ENCODE results near the gene AQP5. TPM values are rescaled to one million over a fixed set of nuclear protein-coding genes. Genes with fewer than 3 reads are reported as not detected.

AQP5 gene
- total and polyA plus RNA-seq, 4 donors: 7.5 to 57.1 (median 35.2) TPM

- H3K36me3 ChIP-seq (ENCODE audit: control insufficient read depth in 4 of 4, insufficient read depth in 4 of 4, low read length in 4 of 4): no peaks in the 10 kb centered on the region
- peaks cover 0 to 22% (median 0%) of the 10 kb centered on the region in 5 donors for H3K4me1 ChIP-seq (ENCODE audit: control insufficient read depth in 5 of 5, insufficient read depth in 5 of 5, low read length in 5 of 5)
- no peaks in the 10 kb centered on the region for H3K9me3 ChIP-seq (ENCODE audit: control insufficient read depth in 4 of 4, insufficient read depth in 3 of 4, low read length in 3 of 4)
- no peak for ATAC-seq (ENCODE audit: insufficient read depth, low FRiP score)
- DNase-seq: peak in 1 of 3 donors; percentile 5
- 82 to 90% methylated on average over 6 of the region's 6 CpGs for WGBS, 2 donors
- no peak overlapping the region for H3K27ac ChIP-seq (ENCODE audit: low read depth in 1 of 2, low read length in 1 of 2)
- H3K27me3 ChIP-seq (ENCODE audit: control insufficient read depth in 3 of 3, insufficient read depth in 3 of 3, low read length in 2 of 3): peaks cover 0 to 26% (median 3%) of the 10 kb centered on the region in 3 donors
- no peak overlapping the region for H3K9ac ChIP-seq (ENCODE audit: insufficient read depth in 1 of 2, low read length in 2 of 2)
- no peak overlapping the region for H3K4me3 ChIP-seq
- TF ChIP-seq CTCF (IDR thresholded peaks at IDR 0.05; ENCODE audit: control extremely low read depth, extremely low read depth): no peak
These were observed 9.5 kb downstream of the AQP5 start for GRCh38 chr12:49971141-49971540.

GRCh38 chr12:49972129-49972528 lies 10.5 kb downstream of the AQP5 start:
- H3K27ac ChIP-seq (ENCODE audit: low read depth in 1 of 2, low read length in 1 of 2): no peak overlapping the region
- 79 to 89% methylated on average over 9 of the region's 9 CpGs for WGBS, 2 donors
- no peak for TF ChIP-seq CTCF (IDR thresholded peaks at IDR 0.05; ENCODE audit: control extremely low read depth, extremely low read depth)
- H3K9ac ChIP-seq (ENCODE audit: insufficient read depth in 1 of 2, low read length in 2 of 2): no peak overlapping the region
- H3K36me3 ChIP-seq (ENCODE audit: control insufficient read depth in 4 of 4, insufficient read depth in 4 of 4, low read length in 4 of 4): no peaks in the 10 kb centered on the region
- H3K9me3 ChIP-seq (ENCODE audit: control insufficient read depth in 4 of 4, insufficient read depth in 3 of 4, low read length in 3 of 4): no peaks in the 10 kb centered on the region
- peaks cover 0 to 26% (median 3%) of the 10 kb centered on the region in 3 donors for H3K27me3 ChIP-seq (ENCODE audit: control insufficient read depth in 3 of 3, insufficient read depth in 3 of 3, low read length in 2 of 3)
- H3K4me3 ChIP-seq: no peak overlapping the region
- ATAC-seq (ENCODE audit: insufficient read depth, low FRiP score): no peak
- peaks cover 0 to 18% (median 0%) of the 10 kb centered on the region in 5 donors for H3K4me1 ChIP-seq (ENCODE audit: control insufficient read depth in 5 of 5, insufficient read depth in 5 of 5, low read length in 5 of 5)
- DNase-seq: no peak

GRCh38 chr12:49972641-49973360 lies 11.1 kb downstream of the AQP5 start, which contains the start of gene AQP6:
Gene AQP6 (plus strand): TSS chr12:49972947. CDS start chr12:49973174, 227 bp downstream.
- no peak for DNase-seq
- no peak for TF ChIP-seq CTCF (IDR thresholded peaks at IDR 0.05; ENCODE audit: control extremely low read depth, extremely low read depth)
- Histone ChIP-seq H3K4me1 (ENCODE audit: control insufficient read depth in 5 of 5, insufficient read depth in 5 of 5, low read length in 5 of 5) (peaks cover 0 to 14% (median 0%) of the 10 kb centered on the region in 5 donors), H3K36me3 (ENCODE audit: control insufficient read depth in 4 of 4, insufficient read depth in 4 of 4, low read length in 4 of 4) (no peaks in the 10 kb centered on the region), H3K4me3 (no peak within 1 kb of the TSS), H3K27ac (ENCODE audit: low read depth in 1 of 2, low read length in 1 of 2) (no peak within 1 kb of the TSS), H3K9ac (ENCODE audit: insufficient read depth in 1 of 2, low read length in 2 of 2) (no peak within 1 kb of the TSS), H3K9me3 (ENCODE audit: control insufficient read depth in 4 of 4, insufficient read depth in 3 of 4, low read length in 3 of 4) (no peaks in the 10 kb centered on the region), H3K27me3 (ENCODE audit: control insufficient read depth in 3 of 3, insufficient read depth in 3 of 3, low read length in 2 of 3) (peaks cover 0 to 26% (median 3%) of the 10 kb centered on the region in 3 donors)
- ATAC-seq (ENCODE audit: insufficient read depth, low FRiP score): no peak
- WGBS, 2 donors: 90 to 91% methylated on average over 18 of the region's 18 CpGs
